HG03460 (cell line): Measurements from ENCODE around the gene NARF.
"Not testable (repeated sequence)": the region's sequence is repeated elsewhere in the genome, so short reads cannot be mapped to it uniquely, and the experiment has no call there.

ENCODE experiments used
- ATAC-seq: cut with Tn5 transposase; IDR thresholded peaks from one replicate; pipeline ENCODE4 v1.9.1; 2021; ENCODE audit not compliant: unreplicated experiment

NARF gene

GRCh38 chr17:82529914-82530300 is 71.4 kb downstream of the NARF start:
- no peak for ATAC-seq

GRCh38 chr17:82531431-82531881 is 72.9 kb downstream of the NARF start:
- no peak for ATAC-seq

GRCh38 chr17:82534401-82534812 is 75.9 kb downstream of the NARF start:
- ATAC-seq, result no peak

- no peak for ATAC-seq
Observed at GRCh38 chr17:82536512-82537201, 78.1 kb downstream of the NARF start.

- not testable (repeated sequence) for ATAC-seq
Observed at GRCh38 chr17:82537228-82537627, 78.7 kb downstream of the NARF start.

GRCh38 chr17:82539076-82539475 is 80.5 kb downstream of the NARF start:
- not testable (repeated sequence) for ATAC-seq
